Muscle of leg (tissue), 16 donors: Measurements from ENCODE around the gene CD300LD. TPM values are rescaled to one million over a fixed set of nuclear protein-coding genes. Genes with fewer than 3 reads are reported as not detected.
"Not testable (repeated sequence)": the region's sequence is repeated elsewhere in the genome, so short reads cannot be mapped to it uniquely, and the experiment has no call there.

ENCODE experiments used
- DNase-seq: peaks from one replicate; pipeline ENCODE4 v3.0.0; 2013
- H3K27ac ChIP-seq: one replicate; pipeline ENCODE4 v1.5.1; 2013; ENCODE audit warnings: mild to moderate bottlenecking, low read length, control low read depth
- H3K27me3 ChIP-seq: one replicate; pipeline ENCODE4 v1.6.1; 2013; ENCODE audit warnings: low read length; ENCODE audit not compliant: control insufficient read depth, insufficient read depth
- H3K36me3 ChIP-seq: one replicate; pipeline ENCODE4 v1.6.1; 2013; ENCODE audit warnings: low read length; ENCODE audit not compliant: control insufficient read depth, insufficient read depth
- H3K4me1 ChIP-seq: one replicate; pipeline ENCODE4 v1.6.1; 2013; ENCODE audit warnings: low read length; ENCODE audit not compliant: control insufficient read depth, insufficient read depth
- H3K4me3 ChIP-seq: one replicate; pipeline ENCODE4 v1.5.1; 2013; ENCODE audit warnings: low read length, control low read depth
- H3K9me3 ChIP-seq: replicated peaks from 2 replicates; pipeline ENCODE4 v1.6.1; 2013; ENCODE audit warnings: low read depth, low read length; ENCODE audit not compliant: control insufficient read depth
- WGBS: methylation state at CpG from one replicate; pipeline ENCODE4 v1.1.5; 2013; ENCODE audit warnings: missing lambda C conversion rate; ENCODE audit not compliant: insufficient coverage; 5-methylcytosine and 5-hydroxymethylcytosine counted together
- long read RNA-seq, 11 donors: transcript quantifications; one replicate each; lab custom pipeline, GENCODE V29; 2026
- polyA plus RNA-seq, 8 donors: library from polyadenylated mRNA; unstranded; fragments of 120-200 nt; gene quantifications; one replicate each; pipeline versions ENCODE4 v1.2.1 to v1.2.3, GENCODE V29; 2013; ENCODE audit warnings: inconsistent platforms in 1 of 8, low replicate concordance in 1 of 8; ENCODE audit not compliant: insufficient read length in 8 of 8, insufficient read depth in 1 of 8
- total RNA-seq: library from RNA; stranded (reverse); fragments of 120-200 nt; gene quantifications from one replicate; pipeline ENCODE4 v1.2.4, GENCODE V29; 2013

The CD300LD gene
- total RNA-seq, result not detected
- not detected for polyA plus RNA-seq
- long read RNA-seq, donor 1, result 0 reads
- long read RNA-seq, donor 2, result 0 reads
- long read RNA-seq, donor 3, result 0 reads
- long read RNA-seq, donor 4, result 0 reads
- long read RNA-seq, donor 5, result 0 reads
- long read RNA-seq, donor 6, result 0 reads
- long read RNA-seq, donor 7, result 0 reads
- long read RNA-seq, donor 8, result 0 reads
- long read RNA-seq, donor 9, result 0 reads
- long read RNA-seq, donor 10, result 0 reads
- long read RNA-seq, donor 11, result 0 reads

GRCh38 chr17:74592087-74592990, at the start of gene CD300LD:
CD300LD (minus strand) TSS chr17:74592283; CDS start chr17:74592202, 81 bp downstream.
- 67% methylated on average over 9 of the region's 14 CpGs for WGBS
- no peaks in the 10 kb centered on the region for H3K9me3 ChIP-seq
- no peak within 1 kb of the TSS for H3K4me3 ChIP-seq
- peaks cover 4% of the 10 kb centered on the region for H3K27me3 ChIP-seq
- no peak within 1 kb of the TSS for H3K27ac ChIP-seq
- H3K36me3 ChIP-seq, result no peaks in the 10 kb centered on the region
- no peak for DNase-seq
- no peaks in the 10 kb centered on the region for H3K4me1 ChIP-seq

DNA sequence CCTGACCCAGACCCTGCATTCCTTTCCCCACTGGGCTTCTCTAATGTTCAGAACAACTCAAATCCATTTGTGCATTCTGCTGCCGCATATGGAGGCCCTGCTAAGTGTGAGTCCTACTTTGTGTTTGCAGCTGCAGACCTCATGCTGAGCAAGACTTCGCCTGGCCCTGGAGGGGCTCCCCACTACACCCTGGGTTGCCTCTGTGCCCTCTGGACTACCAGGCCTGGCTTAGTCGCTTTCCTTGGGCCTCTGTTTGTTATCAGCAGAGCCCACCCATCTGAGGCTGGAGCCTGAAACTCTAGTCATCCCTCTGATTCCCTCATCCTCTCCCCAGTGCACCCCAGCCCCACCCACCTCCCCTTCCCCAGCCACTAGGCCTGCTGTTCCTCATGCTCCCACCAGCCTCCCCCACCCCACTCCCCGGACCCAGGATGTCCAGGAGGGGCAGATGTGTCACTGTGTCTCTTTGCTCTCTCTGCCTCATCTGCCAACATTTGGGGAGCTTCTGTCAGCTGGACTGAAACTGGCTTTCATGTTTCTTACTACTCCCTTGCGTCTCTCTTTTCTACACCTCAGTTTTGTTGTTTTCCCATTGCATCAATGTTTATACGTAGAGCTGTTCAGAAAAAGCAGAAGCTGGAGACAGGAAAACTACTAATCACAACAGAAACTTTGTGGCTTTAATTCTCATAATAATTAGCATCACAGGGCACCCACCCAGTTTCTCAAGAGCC, 49.3 kb upstream of the CD300LD start:
- WGBS, result 59% methylated on average over 6 of the region's 6 CpGs
- Histone ChIP-seq H3K36me3 (no peaks in the 10 kb centered on the region), H3K27me3 (peaks cover 13% of the 10 kb centered on the region), H3K9me3 (no peaks in the 10 kb centered on the region), H3K27ac (no peak overlapping the region), H3K4me1 (no peaks in the 10 kb centered on the region), H3K4me3 (no peak overlapping the region)
- peak; percentile 19 for DNase-seq

DNA sequence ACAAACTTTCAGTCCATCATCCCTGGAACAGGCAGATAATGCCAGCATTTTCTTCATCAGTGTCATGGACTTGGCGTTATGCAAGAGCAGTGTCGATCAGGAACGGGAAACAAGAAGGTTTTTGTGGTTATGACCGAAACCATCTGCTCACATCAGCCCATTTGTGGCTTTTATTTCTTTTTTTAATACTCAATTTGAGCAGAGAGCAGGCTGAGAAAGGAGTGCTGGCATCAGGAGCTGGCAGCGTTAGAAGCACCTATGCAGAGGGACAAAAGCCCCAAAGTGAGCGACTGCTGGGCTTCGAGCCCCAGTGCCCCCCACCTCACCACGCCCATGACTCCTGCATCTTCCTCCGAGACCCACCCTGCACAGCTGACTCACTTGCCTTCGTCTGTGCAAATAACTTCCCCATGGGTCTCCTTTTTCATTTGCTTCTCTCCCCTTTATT, 47.6 kb upstream of the CD300LD start:
- H3K4me3 ChIP-seq, result no peak overlapping the region
- no peaks in the 10 kb centered on the region for H3K36me3 ChIP-seq
- no peak overlapping the region for H3K27ac ChIP-seq
- peak; percentile 33 for DNase-seq
- no peaks in the 10 kb centered on the region for H3K9me3 ChIP-seq
- 80% methylated on average over 4 of the region's 10 CpGs for WGBS
- no peaks in the 10 kb centered on the region for H3K4me1 ChIP-seq
- peaks cover 20% of the 10 kb centered on the region for H3K27me3 ChIP-seq

DNA sequence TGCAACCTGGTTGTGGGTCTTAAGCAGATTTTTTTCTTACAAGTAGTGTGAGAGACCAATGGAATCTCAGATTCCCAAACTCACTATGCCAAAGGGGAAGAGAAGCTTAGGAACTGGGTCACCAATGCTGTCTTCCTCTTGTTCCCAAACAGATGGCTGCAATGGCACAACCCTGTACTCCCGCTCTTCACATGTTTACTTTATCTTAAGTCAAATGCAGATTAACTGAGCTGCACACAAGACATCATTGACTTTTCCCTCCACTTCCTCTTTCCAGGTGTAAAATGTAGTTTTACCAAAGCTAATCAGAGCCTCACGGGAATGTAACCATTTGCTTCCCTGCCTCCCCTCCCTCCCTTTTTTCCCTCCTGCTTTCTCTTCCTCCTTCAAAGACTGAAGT, 45.8 kb upstream of the CD300LD start:
- H3K27ac ChIP-seq, result no peak overlapping the region
- H3K36me3 ChIP-seq, result no peaks in the 10 kb centered on the region
- WGBS, result 40% methylated on average over 1 of the region's 2 CpGs
- no peak overlapping the region for H3K4me3 ChIP-seq
- no peak for DNase-seq
- no peaks in the 10 kb centered on the region for H3K9me3 ChIP-seq
- peaks cover 25% of the 10 kb centered on the region for H3K27me3 ChIP-seq
- no peaks in the 10 kb centered on the region for H3K4me1 ChIP-seq

DNA sequence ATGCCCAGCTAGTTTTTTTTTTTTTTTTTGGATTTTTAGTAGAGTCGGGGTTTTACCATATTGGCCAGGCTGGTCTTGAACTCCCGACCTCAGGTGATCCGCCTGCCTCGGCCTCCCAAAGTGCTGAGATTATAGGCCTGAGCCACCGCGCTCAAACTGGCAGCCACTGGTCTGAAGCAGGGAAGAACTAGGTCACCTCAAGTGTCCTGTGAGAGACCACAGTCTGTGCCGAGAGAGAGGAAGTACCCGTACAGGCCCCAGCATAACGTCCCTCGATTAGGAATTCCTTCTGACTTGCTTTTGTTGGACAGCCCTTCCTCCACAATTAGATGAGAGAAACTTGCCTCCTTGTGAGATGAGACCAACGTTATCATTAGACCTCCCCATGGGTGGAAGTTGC, 45.2 kb upstream of the CD300LD start:
- DNase-seq, result peak; percentile 24
- 58% methylated on average over 5 of the region's 11 CpGs for WGBS
- Histone ChIP-seq H3K4me3 (no peak overlapping the region), H3K27ac (no peak overlapping the region), H3K27me3 (peaks cover 23% of the 10 kb centered on the region), H3K9me3 (no peaks in the 10 kb centered on the region), H3K36me3 (no peaks in the 10 kb centered on the region), H3K4me1 (no peaks in the 10 kb centered on the region)

- H3K4me1 ChIP-seq, H3K9me3 ChIP-seq, H3K36me3 ChIP-seq, DNase-seq, H3K27ac ChIP-seq, H3K4me3 ChIP-seq: not testable (repeated sequence)
- H3K27me3 ChIP-seq, result peaks cover 23% of the 10 kb centered on the region
- WGBS, result no CpG with 5 or more reads among the region's 10 CpGs
Measured at GRCh38 chr17:74636541-74637085, 44.5 kb upstream of the CD300LD start.

- H3K4me3 ChIP-seq, result no peak overlapping the region
- H3K4me1 ChIP-seq, result no peaks in the 10 kb centered on the region
- WGBS, result 36% methylated on average over 10 of the region's 13 CpGs
- DNase-seq, result no peak
- H3K9me3 ChIP-seq, result no peaks in the 10 kb centered on the region
- H3K36me3 ChIP-seq, result no peaks in the 10 kb centered on the region
- peaks cover 23% of the 10 kb centered on the region for H3K27me3 ChIP-seq
- H3K27ac ChIP-seq, result no peak overlapping the region
Measured at GRCh38 chr17:74635418-74635817, 43.3 kb upstream of the CD300LD start.

DNA sequence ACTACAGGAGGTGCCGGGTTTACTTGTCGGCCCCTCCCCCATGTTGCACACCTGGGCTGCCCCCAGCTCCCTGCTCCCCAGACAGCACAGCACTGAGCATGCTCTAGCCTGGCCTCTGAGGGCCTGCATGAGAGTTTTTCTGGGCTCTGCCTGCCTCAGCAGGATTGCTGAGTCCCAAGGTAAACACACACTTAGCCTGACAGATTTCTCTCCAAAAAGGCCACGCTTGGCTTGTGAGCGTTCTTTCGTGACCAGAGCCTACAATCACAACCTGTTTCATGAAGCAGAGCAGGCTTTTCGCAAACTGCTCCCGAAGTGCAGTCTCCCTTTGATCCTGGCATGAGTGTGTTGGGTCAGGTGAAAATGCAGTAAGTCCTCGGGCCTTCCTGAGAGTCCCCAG, 41.2 kb upstream of the CD300LD start:
- 56% methylated on average over 5 of the region's 8 CpGs for WGBS
- no peaks in the 10 kb centered on the region for H3K9me3 ChIP-seq
- DNase-seq, result no peak
- no peak overlapping the region for H3K4me3 ChIP-seq
- H3K4me1 ChIP-seq, result no peaks in the 10 kb centered on the region
- no peaks in the 10 kb centered on the region for H3K36me3 ChIP-seq
- H3K27me3 ChIP-seq, result peaks cover 13% of the 10 kb centered on the region
- no peak overlapping the region for H3K27ac ChIP-seq

GRCh38 chr17:74632617-74633016, 40.5 kb upstream of the CD300LD start:
- WGBS, result 79% methylated on average over 7 of the region's 9 CpGs
- no peak overlapping the region for H3K27ac ChIP-seq

More at GRCh38 chr17:74632617-74633016, 40.5 kb upstream of the CD300LD start:
- Histone ChIP-seq H3K9me3 (no peaks in the 10 kb centered on the region), H3K4me3 (no peak overlapping the region), H3K4me1 (no peaks in the 10 kb centered on the region), H3K27me3 (peaks cover 13% of the 10 kb centered on the region), H3K36me3 (no peaks in the 10 kb centered on the region)
- DNase-seq, result no peak
